Upper lobe of left lung (tissue), 6 donors: ENCODE data around the gene PIAS4. TPM values are rescaled to one million over a fixed set of nuclear protein-coding genes. Genes with fewer than 3 reads are reported as not detected.

ENCODE experiments used
- ATAC-seq, 2 donors: fragments of 200-7000 bp; cut with Tn5 transposase; one replicate each; pipeline ENCODE4 v1.9.1; 2022; ENCODE audit warnings: mild to moderate bottlenecking in 2 of 2, moderate library complexity in 2 of 2; ENCODE audit not compliant: low FRiP score in 2 of 2
- DNase-seq, 2 donors: peaks; one replicate each; pipeline ENCODE4 v3.0.0-alpha.2; 2019 to 2020
- H3K27ac ChIP-seq, 4 donors: fragments of 200-600 bp; sonication (generic); one replicate each; pipeline ENCODE4 v1.5.1; 2016 to 2019
- H3K27me3 ChIP-seq, 4 donors: fragments of 200-600 bp; sonication (generic); one replicate each; pipeline ENCODE4 v1.5.1; 2017 to 2019
- H3K36me3 ChIP-seq, 4 donors: fragments of 200-600 bp; sonication (generic); one replicate each; pipeline ENCODE4 v1.5.1; 2016 to 2019
- H3K4me1 ChIP-seq, 4 donors: fragments of 200-600 bp; sonication (generic); one replicate each; pipeline ENCODE4 v1.5.1; 2018 to 2019
- H3K4me3 ChIP-seq, 4 donors: fragments of 200-600 bp; sonication (generic); one replicate each; pipeline ENCODE4 v1.5.1; 2017 to 2019; ENCODE audit warnings: mild to moderate bottlenecking in 2 of 4, moderate library complexity in 1 of 4
- H3K9me3 ChIP-seq, 4 donors: fragments of 200-600 bp; sonication (generic); one replicate each; pipeline ENCODE4 v1.5.1; 2018 to 2019
- CTCF ChIP-seq, 6 experiments: fragments of 450-650 bp in 4 of 6; fragments of 200-600 bp in 2 of 6; sonication (generic) in 2 of 6; IDR thresholded peaks; one replicate each; pipeline ENCODE4 v1.5.1; 2016 to 2019; ENCODE audit warnings: antibody characterized with exemption in 6 of 6
- EP300 ChIP-seq, 4 donors: sonication (generic); formaldehyde crosslinking; IDR thresholded peaks; one replicate each; pipeline ENCODE4 v1.5.1; 2017; ENCODE audit warnings: antibody characterized with exemption in 4 of 4, control low read depth in 2 of 4
- POLR2A ChIP-seq, 4 donors: fragments of 450-650 bp; IDR thresholded peaks; one replicate each; pipeline ENCODE4 v1.5.1; 2016 to 2017; ENCODE audit warnings: antibody characterized with exemption in 4 of 4, mild to moderate bottlenecking in 2 of 4
- POLR2AphosphoS5 ChIP-seq, 2 donors: sonication (generic); formaldehyde crosslinking; IDR thresholded peaks; one replicate each; pipeline ENCODE4 v1.5.1; 2017; ENCODE audit warnings: antibody characterized with exemption in 2 of 2
- WGBS, 2 donors: methylation state at CpG; one replicate each; pipeline ENCODE4 v1.1.5; 2017 to 2018; 5-methylcytosine and 5-hydroxymethylcytosine counted together
- total RNA-seq, 6 donors: library from RNA; depleted of rRNA in 4 of 6; stranded (reverse); fragments of >200 nt in 4 of 6; gene quantifications; one replicate each; pipeline versions ENCODE4 v1.1.0 to v1.2.1, GENCODE V29; 2016 to 2021
- donor health status: DM: no; HTN: no; CAD: no; lungs with moderate emphysema.
- donor health status: DM: no; HTN: yes; CAD: no; lungs with severe emphysema.

PIAS4 gene
- total RNA-seq, 6 donors from 2014 or later: 13.7 to 53.4 (median 21.9) TPM

DNA sequence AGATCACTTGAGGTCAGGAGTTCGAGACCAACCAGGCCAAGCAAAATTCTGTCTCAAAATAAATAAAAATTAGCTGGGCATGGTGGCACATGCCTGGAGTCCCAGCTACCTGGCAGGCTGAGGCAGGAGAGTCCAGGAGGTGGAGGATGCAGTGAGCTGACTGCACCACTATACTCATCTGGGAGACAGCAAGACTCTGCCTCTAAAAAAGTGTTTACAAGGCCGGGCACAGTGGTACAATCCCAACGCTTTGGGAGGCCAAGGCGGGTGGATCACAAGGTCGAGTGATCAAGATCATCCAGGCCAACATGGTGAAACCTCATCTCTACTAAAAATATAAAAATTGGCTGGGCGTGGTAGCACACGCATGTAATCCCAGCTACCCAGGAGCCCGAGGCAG lies 32.4 kb upstream of the PIAS4 start:
- no peak for ATAC-seq
- no peaks in the 10 kb centered on the region for H3K9me3 ChIP-seq
- H3K27ac ChIP-seq: no peak overlapping the region
- WGBS, 2 donors: 83 to 91% methylated on average over 8 of the region's 8 CpGs
- TF ChIP-seq POLR2A (IDR thresholded peaks at IDR 0.05): no peak
- TF ChIP-seq POLR2AphosphoS5 (IDR thresholded peaks at IDR 0.05): no peak
- no peak for TF ChIP-seq EP300 (IDR thresholded peaks at IDR 0.05)
- no peak for TF ChIP-seq CTCF (IDR thresholded peaks at IDR 0.05)
- peaks cover 42 to 57% (median 52%) of the 10 kb centered on the region in 4 donors for H3K36me3 ChIP-seq
- peaks cover 5 to 9% (median 5%) of the 10 kb centered on the region in 4 donors for H3K4me1 ChIP-seq
- H3K4me3 ChIP-seq: no peak overlapping the region
- no peaks in the 10 kb centered on the region for H3K27me3 ChIP-seq
- DNase-seq: no peak

- no peak overlapping the region for H3K27ac ChIP-seq
- TF ChIP-seq CTCF (IDR thresholded peaks at IDR 0.05) (no peak), POLR2AphosphoS5 (IDR thresholded peaks at IDR 0.05) (no peak), EP300 (IDR thresholded peaks at IDR 0.05) (no peak), POLR2A (IDR thresholded peaks at IDR 0.05) (no peak)
- peaks cover 47 to 62% (median 58%) of the 10 kb centered on the region in 4 donors for H3K36me3 ChIP-seq
- no peaks in the 10 kb centered on the region for H3K27me3 ChIP-seq
- ATAC-seq: no peak
- peaks cover 3 to 6% (median 5%) of the 10 kb centered on the region in 4 donors for H3K4me1 ChIP-seq
- WGBS, 2 donors: 89 to 90% methylated on average over 8 to 14 of the region's 14 CpGs
- DNase-seq: no peak
- no peak overlapping the region for H3K4me3 ChIP-seq
- H3K9me3 ChIP-seq: no peaks in the 10 kb centered on the region
Measured at GRCh38 chr19:3975637-3976087, 31.9 kb upstream of the PIAS4 start.

DNA sequence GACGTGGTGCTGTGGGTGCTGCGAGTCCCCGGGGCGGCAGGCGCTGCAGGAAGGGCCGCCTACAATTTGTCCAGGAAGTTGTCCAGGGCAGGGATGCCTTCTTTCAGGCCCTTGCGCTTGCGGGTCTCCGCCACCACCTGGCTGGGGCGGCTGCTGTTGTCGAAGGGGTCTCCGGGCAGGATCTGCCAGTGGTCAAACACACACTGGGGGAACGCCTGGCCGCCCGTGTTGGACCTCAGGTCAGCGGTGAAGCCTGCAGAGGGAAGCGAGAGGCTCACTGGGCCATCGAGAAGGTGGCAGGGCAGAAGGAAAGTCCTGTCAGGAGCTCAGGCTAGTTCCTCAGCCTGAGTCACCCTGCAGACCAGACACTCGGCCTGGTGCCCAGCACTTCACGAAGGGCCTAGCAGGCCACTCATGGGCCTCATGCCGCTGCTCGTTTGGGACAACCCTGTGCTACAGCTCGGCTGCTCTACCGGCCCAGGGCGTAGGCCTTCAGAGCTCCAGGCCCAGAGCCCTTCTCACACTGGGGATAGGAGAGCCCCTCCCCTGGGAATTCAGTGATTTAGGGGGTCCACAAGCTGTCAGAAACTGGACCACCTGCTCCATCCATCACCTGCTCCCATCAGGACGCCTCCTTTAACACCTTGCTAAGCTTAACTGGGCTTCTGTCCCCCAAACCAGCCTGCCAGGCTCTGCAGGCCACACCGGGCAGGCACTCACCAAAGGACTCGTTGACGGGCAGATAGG lies 30.9 kb upstream of the PIAS4 start:
- ATAC-seq: peak; percentile 6 to 20
- no peak overlapping the region for H3K27ac ChIP-seq
- no peak overlapping the region for H3K4me3 ChIP-seq
- DNase-seq: peak in 1 of 2 donors; percentile 80
- peaks cover 0 to 8% (median 1%) of the 10 kb centered on the region in 4 donors for H3K4me1 ChIP-seq
- TF ChIP-seq CTCF (IDR thresholded peaks at IDR 0.05) (no peak), EP300 (IDR thresholded peaks at IDR 0.05) (no peak), POLR2A (IDR thresholded peaks at IDR 0.05) (no peak), POLR2AphosphoS5 (IDR thresholded peaks at IDR 0.05) (no peak)
- H3K36me3 ChIP-seq: peaks cover 57 to 72% (median 68%) of the 10 kb centered on the region in 4 donors
- H3K9me3 ChIP-seq: no peaks in the 10 kb centered on the region
- H3K27me3 ChIP-seq: no peaks in the 10 kb centered on the region
- WGBS, 2 donors: 85 to 95% methylated on average over 20 to 21 of the region's 29 CpGs

DNA sequence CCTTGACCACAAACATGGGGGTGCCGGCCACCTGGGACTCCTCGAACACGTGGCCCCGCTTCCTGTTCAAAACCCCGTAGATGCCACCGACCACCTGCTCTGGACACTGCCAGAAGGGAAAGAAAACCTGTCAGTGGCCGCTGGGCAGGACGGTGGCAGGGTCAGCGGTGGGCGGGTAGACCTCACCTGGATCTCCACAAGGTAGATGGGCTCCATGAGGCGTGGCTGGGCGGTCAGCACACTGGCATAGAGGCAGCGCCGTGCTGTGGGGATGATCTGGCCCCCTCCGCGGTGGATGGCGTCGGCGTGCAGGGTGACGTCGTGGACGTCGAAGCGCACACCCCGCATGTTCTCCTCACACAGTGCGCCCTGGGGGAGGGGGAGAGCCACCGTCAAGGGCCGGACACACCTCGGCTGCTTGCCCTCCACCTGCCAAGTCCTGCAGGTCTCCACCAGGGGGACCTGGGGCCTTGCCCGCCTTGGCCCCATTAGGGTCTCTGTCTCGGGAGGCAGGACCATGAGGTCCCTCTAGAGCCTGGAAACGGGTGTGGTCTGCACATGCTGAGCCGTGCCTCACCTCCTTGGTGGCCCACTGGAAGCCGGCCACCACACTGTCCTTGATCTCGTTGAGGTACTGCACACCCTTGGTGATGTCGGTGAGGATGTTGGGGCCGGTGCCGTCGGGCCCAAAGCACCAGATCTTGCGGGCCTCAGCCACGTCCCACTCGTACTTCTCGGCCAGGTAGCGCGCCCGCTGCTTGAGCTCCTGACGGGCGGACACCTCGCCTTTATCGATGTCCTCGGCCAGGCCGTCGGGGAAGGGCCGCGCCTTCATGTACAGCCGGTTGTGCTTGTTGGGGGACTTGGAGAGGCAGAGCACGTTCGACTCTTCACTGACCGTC lies 30.0 kb upstream of the PIAS4 start:
- peaks cover 0 to 14% (median 2%) of the 10 kb centered on the region in 4 donors for H3K4me1 ChIP-seq
- ATAC-seq (peak in 1 of 2 donors; percentile 4), DNase-seq (peak in 1 of 2 donors; percentile 84)
- TF ChIP-seq CTCF (IDR thresholded peaks at IDR 0.05) (peak in 2 of 6 experiments; percentile 5 to 26), POLR2AphosphoS5 (IDR thresholded peaks at IDR 0.05) (no peak)
- no peak overlapping the region for H3K4me3 ChIP-seq
- peaks cover 65 to 80% (median 76%) of the 10 kb centered on the region in 4 donors for H3K36me3 ChIP-seq
- no peaks in the 10 kb centered on the region for H3K27me3 ChIP-seq
- 90 to 93% methylated on average over 45 to 59 of the region's 59 CpGs for WGBS, 2 donors
- no peaks in the 10 kb centered on the region for H3K9me3 ChIP-seq
- no peak overlapping the region for H3K27ac ChIP-seq
